Measurements from ENCODE around the gene SPRED1.

- TF ChIP-seq POLR2A (IDR thresholded peaks at IDR 0.05) (no peak), CTCF (IDR thresholded peaks at IDR 0.05) (no peak), EP300 (IDR thresholded peaks at IDR 0.05) (no peak)
These were observed 148.5 kb downstream of the SPRED1 start for GRCh38 chr15:38401106-38401505.
